PC-9 (cell line): ENCODE results near the gene LRRC43. TPM values are rescaled to one million over a fixed set of nuclear protein-coding genes. Genes with fewer than 3 reads are reported as not detected.

Experiments
- BruUV-seq: library from RNA; stranded (reverse); fragments of 400-500 nt; replicated peaks from 2 replicates; lab custom pipeline; 2021; lab: Mats Ljungman, UMichigan
- CTCF ChIA-PET: fragments of 300-600 bp; sonication (Branson Sonifier 250); formaldehyde crosslinking; loops from one replicate; lab custom pipeline; 2022; ENCODE audit warnings: antibody characterized with exemption; lab: Charles Lee
- POLR2A ChIA-PET: fragments of 300-600 bp; sonication (Branson Sonifier 250); formaldehyde crosslinking; loops from one replicate; lab custom pipeline; 2022; ENCODE audit warnings: antibody characterized with exemption; ENCODE audit not compliant: unreplicated experiment; lab: Charles Lee
- DNase-seq, 2 experiments: peaks; one replicate each; pipeline versions ENCODE4 v3.0.0 to v3.0.0-alpha.2; 2015 to 2022; ENCODE audit warnings: mixed read lengths in 1 of 2
- H2AFZ ChIP-seq: fragments of 200-600 bp; sonication (generic); 2 replicates; pipeline ENCODE4 v1.8.1; 2017; ENCODE audit warnings: antibody characterized with exemption
- H3F3A ChIP-seq: fragments of 200-600 bp; sonication (generic); 2 replicates; pipeline ENCODE4 v1.8.1; 2017; ENCODE audit warnings: antibody characterized with exemption, mild to moderate bottlenecking, low read depth; ENCODE audit not compliant: insufficient read depth
- H3K27ac ChIP-seq: fragments of 200-600 bp; sonication (generic); 2 replicates; pipeline ENCODE4 v1.6.1; 2016; ENCODE audit warnings: mixed run types
- H3K27me3 ChIP-seq: fragments of 200-600 bp; sonication (generic); 2 replicates; pipeline ENCODE4 v1.6.1; 2016; ENCODE audit warnings: low read depth, mixed run types; ENCODE audit not compliant: insufficient read depth
- H3K36me3 ChIP-seq: fragments of 200-600 bp; sonication (generic); 2 replicates; pipeline ENCODE4 v1.6.1; 2016; ENCODE audit warnings: low read depth, mixed run types
- H3K4me1 ChIP-seq: fragments of 200-600 bp; sonication (generic); replicated peaks from 2 replicates; pipeline ENCODE4 v1.6.1; 2016; ENCODE audit warnings: mixed run types; ENCODE audit not compliant: insufficient read depth
- H3K4me2 ChIP-seq: fragments of 200-600 bp; sonication (generic); 2 replicates; pipeline ENCODE4 v1.6.1; 2017; ENCODE audit warnings: mixed run types
- H3K4me3 ChIP-seq: fragments of 200-600 bp; sonication (generic); 2 replicates; pipeline ENCODE4 v1.6.1; 2016; ENCODE audit warnings: mixed run types
- H3K79me2 ChIP-seq: fragments of 200-600 bp; sonication (generic); 2 replicates; pipeline ENCODE4 v1.6.1; 2017; ENCODE audit warnings: low read depth, mixed run types
- H3K9me2 ChIP-seq: fragments of 200-600 bp; sonication (generic); 2 replicates; pipeline ENCODE4 v1.8.1; 2017; ENCODE audit warnings: mild to moderate bottlenecking; ENCODE audit not compliant: insufficient read depth
- H3K9me3 ChIP-seq: fragments of 200-600 bp; sonication (generic); 2 replicates; pipeline ENCODE4 v1.8.1; 2016; ENCODE audit warnings: low read depth; ENCODE audit not compliant: insufficient read depth
- H4K20me1 ChIP-seq: fragments of 200-600 bp; sonication (generic); 2 replicates; pipeline ENCODE4 v1.8.1; 2017; ENCODE audit not compliant: insufficient read depth
- EZH2 ChIP-seq: fragments of 200-600 bp; sonication (generic); IDR thresholded peaks from 2 replicates; pipeline ENCODE4 v1.8.0; 2017; ENCODE audit warnings: antibody characterized with exemption, low read depth
- intact Hi-C: fragments of 100-400 bp; cut with micrococcal nuclease; formaldehyde crosslinking; loops from one replicate; pipeline ENCODE4 v1.10.0; 2022; ENCODE audit not compliant: unreplicated experiment
- total RNA-seq: library from RNA; stranded (reverse); gene quantifications from 2 replicates; pipeline ENCODE4 v1.2.3, GENCODE V29; 2021
- TF ChIP-seq, protein P1 (sequence below): fragments of 200-600 bp; sonication (generic); conservative IDR thresholded peaks from 2 replicates; pipeline ENCODE4 v1.6.1; 2017; ENCODE audit warnings: mixed run types, antibody characterized with exemption, mild to moderate bottlenecking, moderate library complexity

Gene LRRC43
- total RNA-seq, 1 experiment from 2014 or later: 0.39 TPM

DNA sequence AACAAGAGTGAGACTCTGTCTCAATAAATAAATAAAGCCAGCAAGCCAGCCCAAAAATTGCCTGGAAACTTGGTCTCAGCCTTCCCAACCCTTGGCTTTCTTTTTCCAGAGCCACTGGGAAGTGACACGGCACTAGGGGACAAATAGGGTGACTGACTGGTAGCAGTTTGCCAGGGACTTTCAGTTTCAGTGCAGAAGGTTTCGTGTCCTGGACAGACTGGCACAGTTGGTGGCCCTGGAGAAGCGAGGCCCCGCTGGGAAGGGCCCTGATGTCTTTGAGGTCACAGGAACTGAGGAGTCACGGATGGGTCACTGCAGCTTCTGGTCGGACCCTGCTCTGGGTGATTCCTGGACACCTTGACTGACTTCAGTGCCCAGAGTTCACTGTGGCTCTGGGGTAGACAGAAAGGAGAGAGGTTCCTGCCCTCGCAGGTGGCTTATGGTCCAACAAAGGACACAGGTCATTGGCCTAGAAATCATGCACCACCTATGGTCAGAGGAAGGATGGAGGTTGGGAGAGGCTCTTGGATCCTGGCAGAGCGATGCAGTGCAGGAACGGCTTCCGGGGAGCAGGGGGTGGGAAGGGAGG lies 2.7 kb downstream of the LRRC43 start:
- no peak for DNase-seq
- no peaks in the 10 kb centered on the region for H3K9me2 ChIP-seq
- intact Hi-C loops: no loop called here
- no peaks in the 10 kb centered on the region for H3F3A ChIP-seq
- H3K4me1 ChIP-seq: no peaks in the 10 kb centered on the region
- H3K27ac ChIP-seq: no peak overlapping the region
- no peak overlapping the region for H3K4me2 ChIP-seq
- H2AFZ ChIP-seq: no peak overlapping the region
- no peaks in the 10 kb centered on the region for H3K27me3 ChIP-seq
- no peaks in the 10 kb centered on the region for H3K36me3 ChIP-seq
- no TSS peak for BruUV-seq
- H3K79me2 ChIP-seq: no peaks in the 10 kb centered on the region
- TF ChIP-seq, protein P1, sequence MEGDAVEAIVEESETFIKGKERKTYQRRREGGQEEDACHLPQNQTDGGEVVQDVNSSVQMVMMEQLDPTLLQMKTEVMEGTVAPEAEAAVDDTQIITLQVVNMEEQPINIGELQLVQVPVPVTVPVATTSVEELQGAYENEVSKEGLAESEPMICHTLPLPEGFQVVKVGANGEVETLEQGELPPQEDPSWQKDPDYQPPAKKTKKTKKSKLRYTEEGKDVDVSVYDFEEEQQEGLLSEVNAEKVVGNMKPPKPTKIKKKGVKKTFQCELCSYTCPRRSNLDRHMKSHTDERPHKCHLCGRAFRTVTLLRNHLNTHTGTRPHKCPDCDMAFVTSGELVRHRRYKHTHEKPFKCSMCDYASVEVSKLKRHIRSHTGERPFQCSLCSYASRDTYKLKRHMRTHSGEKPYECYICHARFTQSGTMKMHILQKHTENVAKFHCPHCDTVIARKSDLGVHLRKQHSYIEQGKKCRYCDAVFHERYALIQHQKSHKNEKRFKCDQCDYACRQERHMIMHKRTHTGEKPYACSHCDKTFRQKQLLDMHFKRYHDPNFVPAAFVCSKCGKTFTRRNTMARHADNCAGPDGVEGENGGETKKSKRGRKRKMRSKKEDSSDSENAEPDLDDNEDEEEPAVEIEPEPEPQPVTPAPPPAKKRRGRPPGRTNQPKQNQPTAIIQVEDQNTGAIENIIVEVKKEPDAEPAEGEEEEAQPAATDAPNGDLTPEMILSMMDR: no peak
- no peak for TF ChIP-seq EZH2
- ChIA-PET POLR2A (no interaction called here), CTCF (no interaction called here)
- H3K9me3 ChIP-seq: no peaks in the 10 kb centered on the region
- H3K4me3 ChIP-seq: no peak overlapping the region
- H4K20me1 ChIP-seq: no peaks in the 10 kb centered on the region

DNA sequence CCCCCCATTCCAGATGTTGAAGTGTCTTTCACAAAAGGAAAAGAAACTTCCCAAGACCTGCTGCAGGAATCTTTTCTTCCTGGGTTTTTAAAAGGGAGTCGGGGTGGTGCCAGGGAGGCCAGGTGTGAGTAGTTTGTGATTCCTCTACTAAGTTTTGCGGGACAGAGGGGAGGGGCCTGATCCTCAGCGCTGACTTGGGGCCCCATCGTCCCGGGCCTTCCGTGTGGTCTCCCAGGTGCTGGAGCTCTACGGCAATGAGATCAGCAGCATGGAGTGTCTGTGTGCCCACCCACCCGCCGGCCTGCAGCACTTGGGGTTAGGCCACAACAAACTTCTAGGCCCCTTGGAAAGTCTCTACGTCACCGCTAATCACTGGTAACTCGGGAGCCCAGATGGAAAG lies 4.5 kb downstream of the LRRC43 start:
- ChIA-PET POLR2A (no interaction called here), CTCF (no interaction called here)
- no peaks in the 10 kb centered on the region for H3K9me3 ChIP-seq
- no peaks in the 10 kb centered on the region for H3F3A ChIP-seq
- H3K36me3 ChIP-seq: no peaks in the 10 kb centered on the region
- H3K27me3 ChIP-seq: no peaks in the 10 kb centered on the region
- no peaks in the 10 kb centered on the region for H4K20me1 ChIP-seq
- no peak overlapping the region for H2AFZ ChIP-seq
- H3K27ac ChIP-seq: no peak overlapping the region
- no TSS peak for BruUV-seq
- no peak overlapping the region for H3K4me3 ChIP-seq
- DNase-seq: no peak
- H3K9me2 ChIP-seq: no peaks in the 10 kb centered on the region
- H3K79me2 ChIP-seq: no peaks in the 10 kb centered on the region
- H3K4me1 ChIP-seq: no peaks in the 10 kb centered on the region
- no peak overlapping the region for H3K4me2 ChIP-seq
- TF ChIP-seq EZH2: no peak
- TF ChIP-seq, protein P1: no peak
- intact Hi-C loops: no loop called here

DNA sequence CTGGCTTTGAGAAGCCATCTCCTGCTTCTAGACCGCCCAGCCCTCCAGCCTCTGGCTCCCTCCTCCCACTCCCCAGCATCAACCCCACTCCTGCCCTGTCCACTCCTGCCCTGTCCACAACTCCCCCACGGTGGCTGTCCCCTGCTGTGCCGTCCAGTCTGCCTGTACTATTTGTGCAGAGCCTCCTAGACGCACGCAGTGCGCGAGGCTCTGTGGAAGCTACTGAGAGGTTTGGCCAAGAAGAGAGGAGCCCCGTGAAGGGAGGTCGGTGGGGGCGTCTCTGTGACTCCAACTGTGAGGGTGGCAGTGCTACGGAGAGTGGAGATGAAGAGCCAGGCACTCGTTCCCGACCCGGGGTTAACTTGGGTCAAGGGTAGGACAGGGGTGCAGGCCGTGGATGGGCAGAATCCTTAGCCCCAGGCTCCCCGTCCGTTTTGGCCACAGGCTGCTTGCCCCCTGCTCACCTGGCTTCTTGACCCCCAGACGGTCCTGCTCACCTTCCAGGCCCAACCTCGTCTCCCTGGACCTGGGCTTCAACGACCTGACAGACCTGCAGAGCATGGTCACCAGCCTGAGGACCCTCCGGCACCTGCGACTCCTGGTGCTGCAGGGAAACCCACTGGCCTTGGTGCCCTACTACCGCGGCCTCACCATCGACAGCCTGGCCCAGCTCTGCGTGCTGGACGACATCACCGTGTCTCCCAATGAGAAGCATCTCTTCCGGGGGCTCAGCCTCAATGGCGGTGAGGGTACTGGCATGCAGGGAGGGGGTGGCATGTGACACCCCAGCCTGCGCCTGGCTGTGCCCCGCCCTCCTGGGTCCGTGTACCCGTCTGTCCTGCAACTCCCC lies 6.9 kb downstream of the LRRC43 start:
- H4K20me1 ChIP-seq: no peaks in the 10 kb centered on the region
- ChIA-PET POLR2A (no interaction called here), CTCF (interaction anchor here (0.6 to 0.7 kb wide), 2 partner anchors 127 to 274 kb away, joined by 4 read pairs; no protein-coding TSS in a partner anchor)
- BruUV-seq: no TSS peak
- H3K4me3 ChIP-seq: no peak overlapping the region
- no peak overlapping the region for H3K27ac ChIP-seq
- no peaks in the 10 kb centered on the region for H3K36me3 ChIP-seq
- no peaks in the 10 kb centered on the region for H3K9me2 ChIP-seq
- H3F3A ChIP-seq: no peaks in the 10 kb centered on the region
- H3K79me2 ChIP-seq: no peaks in the 10 kb centered on the region
- no peak for DNase-seq
- no peaks in the 10 kb centered on the region for H3K4me1 ChIP-seq
- H3K9me3 ChIP-seq: 0 out of 2 replicates have a peak, but pooled peaks cover 2% of the 10 kb centered on the region
- H3K27me3 ChIP-seq: no peaks in the 10 kb centered on the region
- no peak for TF ChIP-seq EZH2
- TF ChIP-seq, protein P1: no peak
- no peak overlapping the region for H3K4me2 ChIP-seq
- H2AFZ ChIP-seq: no peak overlapping the region
- intact Hi-C loops: loop anchor here (2.0 kb wide), 1 partner anchor 395 kb away; no protein-coding TSS in a partner anchor
